Upper lobe of right lung (tissue), 1 donor: ENCODE measurements around the gene ARHGAP22. TPM values are rescaled to one million over a fixed set of nuclear protein-coding genes. Genes with fewer than 3 reads are reported as not detected.

ENCODE experiments used
- ATAC-seq: fragments of 200-7000 bp; cut with Tn5 transposase; one replicate; pipeline ENCODE4 v1.9.1; 2020; ENCODE audit warnings: mild to moderate bottlenecking, moderate library complexity
- DNase-seq: peaks from one replicate; pipeline ENCODE4 v3.0.0-alpha.2; 2020
- H3K27ac ChIP-seq: fragments of 200-600 bp; one replicate; pipeline ENCODE4 v1.8.0; 2022
- H3K27me3 ChIP-seq: fragments of 200-600 bp; one replicate; pipeline ENCODE4 v1.8.0; 2022; ENCODE audit warnings: mild to moderate bottlenecking
- H3K36me3 ChIP-seq: fragments of 200-600 bp; one replicate; pipeline ENCODE4 v1.8.0; 2022
- H3K4me1 ChIP-seq: fragments of 200-600 bp; one replicate; pipeline ENCODE4 v1.8.0; 2022
- H3K4me3 ChIP-seq: fragments of 200-600 bp; one replicate; pipeline ENCODE4 v1.8.0; 2022; ENCODE audit warnings: mild to moderate bottlenecking
- H3K9me3 ChIP-seq: fragments of 200-600 bp; one replicate; pipeline ENCODE4 v1.8.0; 2022
- CTCF ChIP-seq: fragments of 200-600 bp; IDR thresholded peaks from one replicate; pipeline ENCODE4 v1.8.0; 2022; ENCODE audit warnings: antibody characterized with exemption
- intact Hi-C: fragments of 100-400 bp; cut with DNase I; formaldehyde crosslinking; loops from one replicate; pipeline ENCODE4 v1.11.0; 2022
- total RNA-seq: library from RNA; stranded (reverse); fragmentation: NEBNext Ultra II Directional; extraction: Animal tissue kit (Norgen Biotek cat#: 25700); gene quantifications from one replicate; pipeline ENCODE4 v1.2.1, GENCODE V29; 2021
- donor health status: DM: no; HTN: yes; CAD: no; lungs with severe emphysema.

Gene ARHGAP22
- total RNA-seq, 1 donor from 2014 or later = 6.8 TPM

DNA sequence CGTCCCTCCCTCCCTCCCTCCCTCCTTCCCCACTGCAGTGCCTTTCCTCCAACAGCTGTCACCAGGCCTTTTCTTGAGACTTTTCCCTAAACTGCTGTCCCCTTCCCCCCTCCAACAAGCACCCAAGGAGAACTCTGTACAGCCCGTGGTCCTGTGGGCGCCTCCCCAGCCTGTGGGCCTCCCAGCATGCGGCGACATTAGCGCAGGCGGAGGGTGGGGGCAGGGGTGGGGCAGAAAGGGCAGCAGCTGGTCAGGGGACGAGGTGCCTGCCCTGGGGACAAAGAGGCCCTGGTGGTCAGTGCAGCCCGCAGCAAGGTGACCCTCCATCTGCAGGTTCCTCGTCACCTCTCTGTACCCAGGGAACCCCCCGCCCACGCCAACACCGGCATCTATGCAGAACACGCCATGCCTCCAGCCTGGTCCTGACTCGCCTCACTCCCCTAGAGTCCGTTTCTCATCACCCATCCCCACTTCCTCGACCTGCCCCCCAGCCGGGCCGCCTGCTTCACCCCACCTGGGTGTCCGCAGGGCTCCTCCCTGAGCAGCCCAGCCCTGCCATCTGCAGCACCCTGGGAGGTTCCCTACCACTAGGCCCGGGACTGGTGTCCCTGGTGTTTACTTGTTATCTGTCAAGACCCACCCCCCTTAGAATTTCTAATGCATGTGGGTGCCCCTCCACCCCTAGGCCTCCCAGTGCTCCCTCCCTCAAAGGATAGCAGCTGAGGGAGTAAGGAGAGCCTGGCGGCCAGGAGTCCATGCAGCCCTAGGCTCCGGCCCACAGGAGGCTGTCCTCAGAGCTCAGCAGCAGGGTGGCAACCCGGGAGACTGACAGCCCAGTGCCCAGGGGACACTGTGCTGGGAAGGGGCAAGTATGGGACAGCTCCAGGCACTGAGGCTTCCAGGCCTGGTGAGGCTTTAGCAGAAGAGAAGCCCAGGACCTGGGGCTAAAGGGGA is 147.8 kb downstream of the ARHGAP22 start:
- no peak for TF ChIP-seq CTCF
- Histone ChIP-seq H3K4me3 (no peak overlapping the region), H3K9me3 (no peaks in the 10 kb centered on the region), H3K36me3 (no peaks in the 10 kb centered on the region), H3K27me3 (no peaks in the 10 kb centered on the region), H3K27ac (no peak overlapping the region), H3K4me1 (peaks cover 3% of the 10 kb centered on the region)
- ATAC-seq (no peak), DNase-seq (peak; percentile 58)
- intact Hi-C loops = no loop called here

DNA sequence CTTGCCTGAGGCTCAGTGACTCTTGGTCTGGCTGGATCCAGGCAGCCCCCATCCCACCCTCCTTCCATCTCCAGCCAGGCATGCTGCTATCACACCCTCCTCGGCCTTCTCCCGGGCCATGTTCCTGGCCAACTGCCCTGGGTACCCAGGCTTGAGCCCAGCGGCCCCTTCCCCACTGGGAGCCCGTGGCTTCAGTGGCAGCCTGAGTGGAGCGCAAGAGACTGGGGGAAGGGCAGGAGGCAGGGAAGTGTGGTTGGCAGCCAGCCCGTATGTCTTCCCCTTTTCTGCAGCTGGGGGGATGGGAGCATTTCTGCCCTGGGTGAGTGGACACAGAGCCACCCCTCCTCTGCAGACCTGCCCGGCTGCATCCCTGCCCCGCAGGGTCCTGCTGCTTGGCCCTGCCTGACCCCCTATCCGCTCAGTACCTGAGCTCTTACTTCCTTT is 148.5 kb downstream of the ARHGAP22 start:
- peak; percentile 70 for ATAC-seq
- Histone ChIP-seq H3K9me3 (no peaks in the 10 kb centered on the region), H3K27me3 (no peaks in the 10 kb centered on the region), H3K27ac (no peak overlapping the region), H3K4me1 (peaks cover 3% of the 10 kb centered on the region), H3K36me3 (no peaks in the 10 kb centered on the region), H3K4me3 (no peak overlapping the region)
- intact Hi-C loops = no loop called here
- TF ChIP-seq CTCF = no peak
- DNase-seq = peak; percentile 76

DNA sequence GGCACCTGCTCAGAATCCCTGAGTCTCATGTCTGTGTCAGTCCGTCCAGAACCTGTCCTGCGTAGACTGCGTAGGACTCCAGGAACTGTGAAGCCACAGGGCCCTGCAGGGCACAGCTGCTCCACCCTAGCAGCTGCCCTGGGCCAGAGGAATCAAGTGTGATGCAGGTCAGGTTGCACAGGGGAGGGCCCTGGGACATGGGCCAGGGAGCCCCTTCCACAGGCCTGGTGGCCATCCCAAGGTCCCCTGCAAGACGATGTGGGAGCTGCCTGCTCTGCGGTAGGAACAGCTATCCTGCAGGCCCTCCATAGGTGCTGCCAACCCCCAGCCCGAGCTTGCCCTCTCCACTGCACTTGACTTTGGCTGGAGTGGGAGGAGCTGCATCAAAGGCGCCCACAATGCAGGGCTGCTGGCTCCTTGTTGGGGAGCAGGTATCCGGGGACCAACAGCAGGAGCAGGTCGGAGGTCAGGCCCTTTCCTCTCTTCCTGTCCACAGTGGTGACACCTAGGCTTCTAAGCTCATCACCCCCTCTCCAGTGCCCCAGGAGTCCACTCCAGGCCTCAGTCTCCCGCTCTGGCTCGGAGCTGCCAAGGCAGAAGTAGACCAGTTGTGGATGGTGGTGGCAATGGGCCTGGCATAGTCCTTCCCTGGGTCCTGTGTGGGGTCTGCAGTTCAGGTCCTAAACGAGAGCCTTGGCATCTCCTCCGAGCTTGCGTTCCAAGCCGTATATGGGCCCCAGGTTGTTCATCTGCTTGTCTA is 149.3 kb downstream of the ARHGAP22 start:
- intact Hi-C loops = no loop called here
- Histone ChIP-seq H3K27me3 (no peaks in the 10 kb centered on the region), H3K9me3 (no peaks in the 10 kb centered on the region), H3K36me3 (no peaks in the 10 kb centered on the region), H3K4me3 (no peak overlapping the region), H3K27ac (no peak overlapping the region), H3K4me1 (peaks cover 3% of the 10 kb centered on the region)
- no peak for TF ChIP-seq CTCF
- ATAC-seq (no peak), DNase-seq (peak; percentile 54)

- DNase-seq = peak; percentile 51
Observed at GRCh38 chr10:48455055-48455391, 149.8 kb downstream of the ARHGAP22 start.

More at GRCh38 chr10:48455055-48455391, 149.8 kb downstream of the ARHGAP22 start:
- Histone ChIP-seq H3K4me1 (peaks cover 3% of the 10 kb centered on the region), H3K27me3 (no peaks in the 10 kb centered on the region), H3K36me3 (no peaks in the 10 kb centered on the region), H3K4me3 (no peak overlapping the region), H3K9me3 (no peaks in the 10 kb centered on the region), H3K27ac (no peak overlapping the region)
- TF ChIP-seq CTCF = no peak
- intact Hi-C loops = no loop called here
- ATAC-seq = no peak
